ENCODE measurements around the gene RFX3. TPM values are rescaled to one million over a fixed set of nuclear protein-coding genes. Genes with fewer than 3 reads are reported as not detected.

RFX3 gene
- total RNA-seq: 2.8 and 7.2 TPM in 2 replicates

- DNase-seq (ENCODE audit: low read depth, low spot score): peak; percentile 95
Measured at GRCh38 chr9:3525836-3526164, at the start of gene RFX3. RFX3 (minus strand) TSS chr9:3526001; CDS start chr9:3395588, 130,413 bp downstream.

- DNase-seq (ENCODE audit: low read depth, low spot score): no peak
Measured at GRCh38 chr9:3571500-3571899, 45.7 kb upstream of the RFX3 start.

GRCh38 chr9:3569529-3569928 is 43.7 kb upstream of the RFX3 start:
- DNase-seq (ENCODE audit: low read depth, low spot score): no peak

- no peak for DNase-seq (ENCODE audit: low read depth, low spot score)
Measured at GRCh38 chr9:3567988-3568387, 42.2 kb upstream of the RFX3 start.

- no peak for DNase-seq (ENCODE audit: low read depth, low spot score)
Measured at GRCh38 chr9:3553076-3553765, 27.4 kb upstream of the RFX3 start.

GRCh38 chr9:3549225-3549624 is 23.4 kb upstream of the RFX3 start:
- DNase-seq (ENCODE audit: low read depth, low spot score): no peak

- no peak for DNase-seq (ENCODE audit: low read depth, low spot score)
Measured at GRCh38 chr9:3548648-3549047, 22.8 kb upstream of the RFX3 start.

- DNase-seq (ENCODE audit: low read depth, low spot score): no peak
Measured at GRCh38 chr9:3541206-3541605, 15.4 kb upstream of the RFX3 start.

- DNase-seq (ENCODE audit: low read depth, low spot score): no peak
Measured at GRCh38 chr9:3534614-3535404, 9.0 kb upstream of the RFX3 start.

GRCh38 chr9:3532158-3532557 is 6.4 kb upstream of the RFX3 start:
- no peak for DNase-seq (ENCODE audit: low read depth, low spot score)

GRCh38 chr9:3528451-3528850 is 2.6 kb upstream of the RFX3 start:
- no peak for DNase-seq (ENCODE audit: low read depth, low spot score)

GRCh38 chr9:3526997-3527940 is 1.5 kb upstream of the RFX3 start:
- no peak for DNase-seq (ENCODE audit: low read depth, low spot score)

- DNase-seq (ENCODE audit: low read depth, low spot score): peak; percentile 58
Measured at GRCh38 chr9:3526165-3526996, 580 bp upstream of the RFX3 start.

- DNase-seq (ENCODE audit: low read depth, low spot score): no peak
Measured at GRCh38 chr9:3525096-3525835, 535 bp downstream of the RFX3 start.

- no peak for DNase-seq (ENCODE audit: low read depth, low spot score)
Measured at GRCh38 chr9:3521966-3522365, 3.8 kb downstream of the RFX3 start.

GRCh38 chr9:3520564-3520963 is 5.2 kb downstream of the RFX3 start:
- DNase-seq (ENCODE audit: low read depth, low spot score): no peak

GRCh38 chr9:3517377-3518048 is 8.3 kb downstream of the RFX3 start:
- no peak for DNase-seq (ENCODE audit: low read depth, low spot score)

GRCh38 chr9:3516667-3517330 is 9.0 kb downstream of the RFX3 start:
- DNase-seq (ENCODE audit: low read depth, low spot score): no peak

- no peak for DNase-seq (ENCODE audit: low read depth, low spot score)
Measured at GRCh38 chr9:3515405-3515804, 10.4 kb downstream of the RFX3 start.

Measured in pulmonary artery endothelial cell (primary cell).